CD4-positive, alpha-beta T cell treated with Interferon gamma for 1 hour (primary cell): Measurements from ENCODE around the gene ACTA1.
"Not testable (repeated sequence)": the region's sequence is repeated elsewhere in the genome, so short reads cannot be mapped to it uniquely, and the experiment has no call there.

Source experiments
- DNase-seq: peaks from one replicate; pipeline ENCODE4 v3.0.0-alpha.2; 2020

ACTA1 gene

DNA sequence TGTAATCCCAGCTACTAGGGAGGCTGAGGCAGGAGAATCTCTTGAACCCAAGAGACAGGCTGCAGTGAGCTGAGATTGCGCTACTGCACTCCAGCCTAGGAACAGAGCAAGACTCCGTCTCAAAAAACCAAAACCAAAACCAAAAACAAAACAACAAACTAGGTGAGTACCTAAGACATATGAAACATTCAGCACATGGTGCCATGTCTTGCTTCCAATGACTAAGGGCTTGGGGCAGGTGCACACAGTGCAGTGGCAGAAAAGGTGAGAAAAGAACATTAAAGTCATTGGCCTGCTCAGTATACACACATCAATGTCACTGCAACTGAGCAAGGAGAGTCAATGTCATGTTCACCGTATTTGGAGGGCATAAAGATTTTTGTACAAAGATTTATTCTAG is 4.1 kb upstream of the ACTA1 start:
- DNase-seq: no peak

DNA sequence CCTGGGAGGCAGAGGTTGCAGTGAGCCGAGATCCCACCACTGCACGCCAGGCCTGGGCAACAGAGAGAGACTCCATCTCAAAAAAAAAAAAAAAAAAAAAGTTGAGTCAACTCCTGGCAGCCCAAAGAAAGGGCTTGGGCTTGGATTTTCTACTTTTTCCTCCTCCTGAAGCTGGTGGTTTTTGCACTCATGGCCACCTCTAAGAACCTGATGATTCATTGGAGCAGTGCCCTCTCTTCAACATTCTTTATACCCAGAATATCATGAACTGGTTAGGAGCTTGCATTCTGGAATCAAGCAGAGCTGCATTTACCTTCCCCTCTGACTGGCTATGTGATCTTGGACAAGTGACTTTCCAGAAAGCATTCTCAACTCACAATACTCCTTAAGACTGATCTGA is 3.5 kb upstream of the ACTA1 start:
- DNase-seq: no peak

- DNase-seq: no peak
These were observed 2.3 kb upstream of the ACTA1 start for GRCh38 chr1:229436201-229436600.

DNA sequence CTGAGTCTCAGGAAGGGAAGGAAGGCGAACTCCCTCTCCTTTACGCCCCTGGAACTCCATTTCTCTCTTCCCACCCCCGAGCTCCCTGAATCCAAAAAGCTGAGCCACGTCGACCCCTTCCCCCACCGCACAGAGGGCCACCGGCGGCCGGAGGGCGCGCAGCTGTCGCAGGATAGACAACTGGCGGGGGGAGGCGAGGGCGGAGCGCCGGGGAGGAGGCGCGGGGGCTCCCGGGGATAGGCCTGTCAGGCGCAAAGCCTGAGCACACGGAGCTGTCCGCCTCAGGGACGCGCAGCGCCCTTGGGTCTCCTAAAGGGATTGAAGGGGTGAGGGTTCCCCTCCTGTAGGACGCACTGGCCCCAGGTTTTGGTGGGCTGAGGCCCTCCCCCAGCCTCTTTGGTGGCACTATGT is 752 bp upstream of the ACTA1 start:
- DNase-seq: no peak

- no peak for DNase-seq
These were observed 410 bp downstream of the ACTA1 start for GRCh38 chr1:229433364-229434004.

- DNase-seq: no peak
These were observed 989 bp downstream of the ACTA1 start for GRCh38 chr1:229432905-229433304.

DNA sequence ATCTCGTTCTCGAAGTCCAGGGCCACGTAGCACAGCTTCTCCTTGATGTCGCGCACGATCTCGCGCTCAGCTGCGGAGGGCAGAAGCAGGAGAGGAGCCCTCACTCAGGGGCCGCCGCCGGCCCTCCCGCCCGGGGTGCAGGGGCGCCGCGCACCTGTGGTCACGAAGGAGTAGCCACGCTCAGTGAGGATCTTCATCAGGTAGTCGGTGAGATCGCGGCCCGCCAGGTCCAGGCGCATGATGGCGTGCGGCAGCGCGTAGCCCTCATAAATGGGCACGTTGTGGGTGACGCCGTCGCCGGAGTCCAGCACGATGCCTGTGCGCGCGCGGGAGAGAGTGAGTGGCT is 1.8 kb downstream of the ACTA1 start:
- no peak for DNase-seq

DNA sequence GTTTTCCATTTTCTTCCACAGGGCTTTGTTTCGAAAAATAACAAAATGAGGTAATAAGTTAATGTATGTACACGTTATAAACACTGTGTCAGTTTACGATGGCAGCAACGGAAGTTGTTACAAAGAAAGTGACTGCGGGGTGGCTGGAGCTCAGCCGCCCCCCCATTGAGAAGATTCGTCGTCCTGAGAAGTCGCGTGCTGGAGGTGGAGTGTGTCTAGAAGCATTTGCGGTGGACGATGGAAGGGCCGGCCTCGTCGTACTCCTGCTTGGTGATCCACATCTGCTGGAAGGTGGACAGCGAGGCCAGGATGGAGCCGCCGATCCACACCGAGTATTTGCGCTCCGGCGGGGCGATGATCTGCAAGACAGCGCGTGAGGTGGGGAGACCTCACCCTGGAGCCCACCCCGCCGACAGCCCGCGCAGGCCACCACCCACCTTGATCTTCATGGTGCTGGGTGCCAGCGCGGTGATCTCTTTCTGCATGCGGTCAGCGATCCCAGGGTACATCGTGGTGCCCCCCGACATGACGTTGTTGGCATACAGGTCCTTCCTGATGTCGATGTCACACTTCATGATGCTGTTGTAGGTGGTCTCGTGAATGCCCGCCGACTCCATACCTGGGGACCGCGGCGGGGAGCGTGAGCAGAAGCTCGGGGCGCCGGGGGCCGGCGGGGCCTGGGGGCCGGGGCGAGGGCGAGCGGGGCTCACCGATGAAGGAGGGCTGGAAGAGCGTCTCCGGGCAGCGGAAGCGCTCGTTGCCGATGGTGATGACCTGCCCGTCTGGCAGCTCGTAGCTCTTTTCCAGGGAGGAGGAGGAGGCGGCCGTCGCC is 2.4 kb downstream of the ACTA1 start:
- no peak for DNase-seq

- no peak for DNase-seq
These were observed 3.1 kb downstream of the ACTA1 start for GRCh38 chr1:229430761-229431283.

DNA sequence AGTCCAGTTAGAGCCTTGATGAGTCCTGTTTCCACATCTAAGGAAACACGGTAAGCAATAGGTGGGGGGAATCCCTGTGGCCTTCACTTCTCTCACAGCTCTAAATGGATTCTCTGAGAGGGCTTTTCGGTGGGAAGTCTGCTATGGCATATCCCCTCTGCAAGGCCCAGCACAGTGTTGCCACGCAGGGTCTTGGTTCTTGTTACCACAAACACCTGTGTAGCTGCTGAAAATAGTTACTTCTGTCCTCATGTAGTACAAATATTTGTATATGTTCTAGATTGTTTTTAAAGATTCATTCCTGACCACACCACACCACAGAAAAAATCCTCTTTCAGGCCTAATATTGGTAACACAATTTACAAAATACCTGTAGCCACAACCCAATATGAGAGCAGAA is 5.6 kb downstream of the ACTA1 start:
- DNase-seq: no peak

GRCh38 chr1:229427572-229427971 is 6.3 kb downstream of the ACTA1 start:
- no peak for DNase-seq

GRCh38 chr1:229425564-229426159 is 8.2 kb downstream of the ACTA1 start:
- no peak for DNase-seq

DNA sequence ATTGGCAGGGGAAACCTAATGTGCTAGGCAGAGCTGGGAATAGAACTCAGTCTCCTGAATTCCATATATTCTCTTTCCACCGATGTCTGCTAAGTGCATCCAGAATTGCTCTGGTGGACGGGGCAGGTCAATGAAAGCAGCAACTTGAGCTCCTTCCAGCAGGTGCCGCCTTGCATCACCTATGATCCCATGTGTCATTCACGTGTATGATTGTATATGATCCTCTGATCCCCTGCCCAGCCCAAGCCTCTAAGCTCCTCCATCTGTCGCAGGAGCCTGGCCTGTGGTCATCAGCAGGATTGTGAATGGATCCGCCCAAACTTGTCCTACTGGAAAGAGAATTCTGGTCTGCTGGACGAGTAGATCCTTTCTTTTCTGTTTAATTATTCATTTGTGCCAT is 13.1 kb downstream of the ACTA1 start:
- no peak for DNase-seq

- DNase-seq: no peak
These were observed 13.7 kb downstream of the ACTA1 start for GRCh38 chr1:229420224-229420623.

DNA sequence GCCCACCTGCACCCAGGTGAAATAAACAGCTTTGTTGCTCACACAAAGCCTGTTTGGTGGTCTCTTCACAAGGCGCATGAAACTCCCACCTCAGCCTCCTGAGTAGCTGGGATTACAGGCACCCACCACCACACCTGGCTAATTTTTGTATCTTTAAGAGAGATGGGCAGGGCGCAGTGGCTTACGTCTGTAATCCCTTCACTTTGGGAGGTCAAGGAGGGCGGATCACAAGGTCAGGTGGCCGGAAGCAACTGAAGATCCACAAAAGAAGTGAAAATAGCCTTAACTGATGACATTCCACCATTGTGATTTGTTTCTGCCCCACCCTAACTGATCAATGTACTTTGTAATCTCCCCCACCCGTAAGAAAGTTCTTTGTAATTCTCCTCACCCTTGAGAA is 15.3 kb downstream of the ACTA1 start:
- not testable (repeated sequence) for DNase-seq

GRCh38 chr1:229412810-229413209 is 21.1 kb downstream of the ACTA1 start:
- not testable (repeated sequence) for DNase-seq

DNA sequence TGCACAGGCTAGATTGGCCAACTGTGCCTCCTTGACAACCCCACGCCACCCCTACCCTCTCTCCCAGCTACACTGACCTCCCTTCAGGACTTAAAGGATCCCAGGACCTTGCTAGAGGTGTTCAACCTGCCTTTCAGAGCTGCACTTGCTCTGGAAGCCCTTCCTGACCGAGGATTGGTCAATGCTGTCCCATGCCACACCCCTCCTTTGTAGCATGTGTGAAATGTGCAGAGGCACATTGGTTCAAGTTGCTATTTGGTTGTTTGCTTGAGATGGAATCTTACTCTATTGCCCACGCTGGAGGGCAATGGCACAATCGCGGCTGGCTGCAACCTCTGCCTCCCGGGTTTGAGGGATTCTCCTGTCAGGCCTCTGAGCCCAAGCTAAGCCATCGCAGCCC is 21.8 kb downstream of the ACTA1 start:
- no peak for DNase-seq

GRCh38 chr1:229411434-229412055 is 22.3 kb downstream of the ACTA1 start:
- no peak for DNase-seq

- no peak for DNase-seq
These were observed 23.0 kb downstream of the ACTA1 start for GRCh38 chr1:229410692-229411433.

GRCh38 chr1:229410370-229410691 is 23.6 kb downstream of the ACTA1 start:
- DNase-seq: no peak

DNA sequence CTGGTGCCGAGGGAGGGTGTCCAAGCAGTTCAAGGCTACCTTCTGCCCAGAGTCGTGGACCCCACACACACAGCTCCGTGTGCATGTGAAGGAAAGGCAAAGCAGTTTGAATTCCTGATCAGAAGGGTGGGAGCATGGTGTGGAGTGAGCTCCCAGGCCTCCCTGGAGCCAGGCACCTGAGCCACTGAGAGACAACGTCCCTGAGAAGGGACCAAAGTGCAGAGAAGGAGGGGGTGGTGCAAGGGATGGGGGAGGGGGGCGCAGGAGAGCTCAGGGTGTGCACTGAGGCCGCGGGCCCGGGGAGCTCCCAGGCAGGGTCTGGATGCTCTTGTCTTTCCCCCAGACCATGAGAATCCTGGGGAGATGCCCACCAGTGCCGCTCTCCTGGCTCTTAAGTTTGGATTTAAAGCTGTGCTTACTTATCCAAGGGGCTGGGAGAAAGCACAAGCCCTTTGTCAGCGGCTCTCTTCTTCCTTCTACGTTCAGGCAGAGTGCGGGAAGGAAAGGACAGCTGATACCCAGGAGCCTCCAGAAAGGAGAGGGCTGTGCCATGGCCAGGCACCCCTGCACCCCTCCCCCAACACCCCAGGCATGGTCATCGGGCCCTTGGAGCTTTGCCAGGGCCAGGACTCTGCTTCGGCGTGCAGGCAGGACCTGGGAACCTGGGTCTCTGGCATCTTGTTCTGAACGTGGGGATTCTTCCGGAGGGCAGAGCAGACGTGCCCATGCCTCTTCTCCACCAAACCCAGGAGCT is 24.1 kb downstream of the ACTA1 start:
- no peak for DNase-seq

DNA sequence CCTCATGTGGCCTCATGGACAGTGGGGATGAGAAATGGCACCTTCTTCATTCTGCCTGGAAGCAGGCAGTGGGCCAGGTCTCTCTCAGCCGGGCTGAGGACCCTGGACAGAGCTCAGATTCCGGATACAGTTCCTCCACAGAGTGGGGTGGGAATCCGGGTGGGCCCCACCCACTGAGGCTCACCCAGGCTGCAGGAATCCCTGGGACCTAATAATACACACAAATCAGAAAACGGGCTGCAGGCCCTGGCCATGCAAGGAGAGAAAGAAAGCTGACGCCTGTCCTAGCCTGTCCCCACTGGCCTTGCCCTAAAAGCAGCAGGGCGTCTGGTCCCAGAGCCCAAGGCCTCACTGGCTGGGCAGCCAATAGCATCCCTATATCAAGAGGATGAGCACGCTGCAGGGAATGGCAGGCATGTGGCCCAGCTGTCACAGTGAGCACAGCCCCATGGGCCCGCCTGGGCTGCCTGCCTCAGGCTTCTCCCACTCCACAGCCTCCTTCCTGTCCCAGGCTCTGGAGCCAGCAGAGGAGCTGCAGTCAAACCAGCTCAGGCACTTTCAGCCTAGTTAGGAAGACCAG is 25.3 kb downstream of the ACTA1 start:
- no peak for DNase-seq
